IMR-90 (cell line): ENCODE results near the gene LDAH. TPM values are rescaled to one million over a fixed set of nuclear protein-coding genes. Genes with fewer than 3 reads are reported as not detected.

Experiments
- ATAC-seq: fragments of 200-7000 bp; cut with Tn5 transposase; 2 replicates; pipeline ENCODE4 v1.9.1; 2020; ENCODE audit warnings: low read depth, mild to moderate bottlenecking, moderate library complexity
- BruUV-seq: library from RNA; stranded (reverse); fragments of 400-500 nt; replicated peaks from 2 replicates; lab custom pipeline; 2021; lab: Mats Ljungman, UMichigan
- CTCF ChIA-PET: fragments of 300-600 bp; formaldehyde crosslinking; extraction: SDS; loops from one replicate; lab custom pipeline; 2021; ENCODE audit warnings: antibody characterized with exemption; lab: Yijun Ruan, JAX
- POLR2A ChIA-PET: fragments of 300-600 bp; sonication (Branson Sonifier 250); formaldehyde crosslinking; loops from one replicate; lab custom pipeline; 2022; ENCODE audit warnings: antibody characterized with exemption; ENCODE audit not compliant: unreplicated experiment; lab: Charles Lee
- DNase-seq: peaks from one replicate; pipeline ENCODE4 v3.0.0; 2013
- H2AFZ ChIP-seq: replicated peaks from 2 replicates; pipeline ENCODE3; 2013; ENCODE audit warnings: low read length, mild to moderate bottlenecking; ENCODE audit not compliant: poor library complexity
- H2AK5ac ChIP-seq: 2 replicates; pipeline ENCODE4 v1.6.1; 2013; ENCODE audit warnings: low read depth, low read length, inconsistent platforms
- H2AK9ac ChIP-seq: replicated peaks from 2 replicates; pipeline ENCODE3; 2013; ENCODE audit warnings: mild to moderate bottlenecking, low read depth, low read length, moderate library complexity; ENCODE audit not compliant: poor library complexity
- H2BK120ac ChIP-seq: 2 replicates; pipeline ENCODE4 v1.6.1; 2013; ENCODE audit warnings: low read depth, low read length, inconsistent platforms
- H2BK15ac ChIP-seq: 3 replicates; pipeline ENCODE4 v1.6.1; 2013; ENCODE audit warnings: low read depth, low read length, inconsistent platforms
- H2BK20ac ChIP-seq: 2 replicates; pipeline ENCODE4 v1.6.1; 2013; ENCODE audit warnings: low read depth, mild to moderate bottlenecking, inconsistent platforms, low read length, moderate library complexity
- H2BK5ac ChIP-seq: 2 replicates; pipeline ENCODE4 v1.6.1; 2013; ENCODE audit warnings: mild to moderate bottlenecking, low read depth, low read length, inconsistent platforms; ENCODE audit not compliant: poor library complexity, severe bottlenecking
- H3K14ac ChIP-seq: replicated peaks from 2 replicates; pipeline ENCODE4 v1.6.1; 2013; ENCODE audit warnings: low read depth, low read length, inconsistent platforms
- H3K18ac ChIP-seq: 2 replicates; pipeline ENCODE4 v1.6.1; 2013; ENCODE audit warnings: low read depth, low read length, control low read depth
- H3K23ac ChIP-seq: 2 replicates; pipeline ENCODE4 v1.6.1; 2013; ENCODE audit warnings: low read depth, low read length, inconsistent platforms
- H3K27ac ChIP-seq: 2 replicates; pipeline ENCODE4 v1.5.1; 2013; ENCODE audit warnings: mild to moderate bottlenecking, control low read depth, low read length; ENCODE audit not compliant: insufficient read depth
- H3K27me3 ChIP-seq: 2 replicates; pipeline ENCODE4 v1.6.1; 2013; ENCODE audit warnings: low read length; ENCODE audit not compliant: control insufficient read depth, insufficient read depth
- H3K36me3 ChIP-seq: 2 replicates; pipeline ENCODE4 v1.6.1; 2013; ENCODE audit warnings: low read length, mixed read lengths; ENCODE audit not compliant: control insufficient read depth, insufficient read depth
- H3K4ac ChIP-seq: 2 replicates; pipeline ENCODE4 v1.6.1; 2013; ENCODE audit warnings: low read depth, low read length, inconsistent platforms
- H3K4me1 ChIP-seq: 2 replicates; pipeline ENCODE4 v1.6.1; 2013; ENCODE audit warnings: low read length, mixed read lengths; ENCODE audit not compliant: control insufficient read depth, insufficient read depth
- H3K4me2 ChIP-seq: 2 replicates; pipeline ENCODE4 v1.6.1; 2013; ENCODE audit warnings: low read depth, mild to moderate bottlenecking, control low read depth, low read length, moderate library complexity
- H3K4me3 ChIP-seq: 2 replicates; pipeline ENCODE4 v1.5.1; 2013; ENCODE audit warnings: low read depth, mild to moderate bottlenecking, control low read depth, low read length, moderate library complexity; ENCODE audit not compliant: insufficient read depth
- H3K56ac ChIP-seq: 2 replicates; pipeline ENCODE4 v1.6.1; 2013; ENCODE audit warnings: low read length, inconsistent platforms; ENCODE audit not compliant: insufficient read depth; ENCODE audit errors: extremely low read depth
- H3K79me1 ChIP-seq, 2 experiments: 2 replicates each; pipeline ENCODE4 v1.6.1; 2013; ENCODE audit warnings: low read length in 2 of 2, inconsistent platforms in 1 of 2, low read depth in 1 of 2
- H3K9ac ChIP-seq: 2 replicates; pipeline ENCODE4 v1.6.1; 2013; ENCODE audit warnings: low read depth, low read length, control low read depth
- H3K9me1 ChIP-seq: 2 replicates; pipeline ENCODE4 v1.6.1; 2013; ENCODE audit warnings: low read length, inconsistent platforms; ENCODE audit not compliant: insufficient read depth
- H3K9me3 ChIP-seq: 2 replicates; pipeline ENCODE4 v1.6.1; 2013; ENCODE audit warnings: low read length; ENCODE audit not compliant: control insufficient read depth, insufficient read depth
- H4K20me1 ChIP-seq: 2 replicates; pipeline ENCODE4 v1.6.1; 2013; ENCODE audit warnings: low read length, inconsistent platforms; ENCODE audit not compliant: insufficient read depth
- H4K5ac ChIP-seq: 2 replicates; pipeline ENCODE4 v1.6.1; 2013; ENCODE audit warnings: mild to moderate bottlenecking, low read depth, low read length, control low read depth
- H4K8ac ChIP-seq, 2 experiments: 2 replicates each; pipeline ENCODE4 v1.6.1; 2013; ENCODE audit warnings: low read depth in 2 of 2, low read length in 2 of 2, control low read depth in 1 of 2, inconsistent platforms in 1 of 2
- H4K91ac ChIP-seq: 2 replicates; pipeline ENCODE4 v1.6.1; 2013; ENCODE audit warnings: low read depth, low read length, inconsistent platforms; ENCODE audit not compliant: insufficient read depth
- BHLHE40 ChIP-seq: fragments of 150-350 bp; IDR thresholded peaks from 2 replicates; pipeline ENCODE4 v1.6.1; 2016; ENCODE audit warnings: mild to moderate bottlenecking, low read depth, low read length
- ELK1 ChIP-seq: fragments of 150-350 bp; IDR thresholded peaks from 2 replicates; pipeline ENCODE4 v1.6.1; 2016; ENCODE audit warnings: low read depth, mild to moderate bottlenecking, low read length, moderate library complexity, borderline replicate concordance
- FOS ChIP-seq: fragments of 150-350 bp; IDR thresholded peaks from 2 replicates; pipeline ENCODE4 v1.6.1; 2016; ENCODE audit warnings: low read depth, low read length
- MAZ ChIP-seq: IDR thresholded peaks from 2 replicates; pipeline ENCODE4 v1.6.1; 2012; ENCODE audit warnings: low read depth, mild to moderate bottlenecking, low read length, improper control_type of control experiment, moderate library complexity, borderline replicate concordance
- NFE2L2 ChIP-seq: fragments of 150-350 bp; IDR thresholded peaks from 2 replicates; pipeline ENCODE4 v1.6.1; 2016; ENCODE audit warnings: low read depth, mild to moderate bottlenecking, low read length
- RCOR1 ChIP-seq: IDR thresholded peaks from 2 replicates; pipeline ENCODE4 v1.6.1; 2012; ENCODE audit warnings: mild to moderate bottlenecking, low read length, improper control_type of control experiment; ENCODE audit not compliant: insufficient replicate concordance
- WGBS, 2 experiments: methylation state at CpG; one replicate each; pipeline versions ENCODE4 v1.1.5 to v1.1.7; 2013; ENCODE audit warnings: missing lambda C conversion rate in 2 of 2; ENCODE audit not compliant: insufficient read length in 1 of 2; ENCODE audit errors: extremely low coverage in 2 of 2; 5-methylcytosine and 5-hydroxymethylcytosine counted together
- dilution Hi-C: fragments of 300-500 bp; cut with HindIII; formaldehyde crosslinking; loops from one replicate; pipeline ENCODE4 v1.14.3; 2018; ENCODE audit warnings: low sequenced_read_pairs; ENCODE audit not compliant: unreplicated experiment
- in situ Hi-C: fragments of 300-500 bp; cut with MboI; formaldehyde crosslinking; loops from 3 replicates; pipeline ENCODE4 v1.14.3; 2019; ENCODE audit warnings: low sequenced_read_pairs, inconsistent platforms, mixed read lengths
- intact Hi-C: fragments of 100-400 bp; cut with micrococcal nuclease; formaldehyde crosslinking; loops from 2 replicates; pipeline ENCODE4 v1.10.0; 2022
- polyA plus RNA-seq, 3 experiments: library from polyadenylated mRNA; depleted of rRNA; stranded (reverse); fragments of >200 nt; gene quantifications; 2 replicates each; pipeline ENCODE4 v1.2.3, GENCODE V29; 2012; ENCODE audit warnings: low replicate concordance in 1 of 3
- total RNA-seq: library from RNA; depleted of rRNA; stranded (reverse); fragments of >200 nt; gene quantifications from 2 replicates; pipeline ENCODE4 v1.2.3, GENCODE V29; 2012
- TF ChIP-seq, protein P1 (sequence below): conservative IDR thresholded peaks from 2 replicates; pipeline ENCODE4 v1.5.1; 2012; ENCODE audit warnings: mild to moderate bottlenecking, low read depth, low read length, improper control_type of control experiment
- TF ChIP-seq, protein P2 (sequence below): fragments of 150-350 bp; IDR thresholded peaks from 2 replicates; pipeline ENCODE4 v1.6.1; 2017; ENCODE audit warnings: mild to moderate bottlenecking, antibody characterized with exemption, low read length, low read depth

Gene LDAH
- total and polyA plus RNA-seq, 2 of the 4 experiments (the other 2 are of a cell fraction), result 12.1 to 31.7 TPM

DNA sequence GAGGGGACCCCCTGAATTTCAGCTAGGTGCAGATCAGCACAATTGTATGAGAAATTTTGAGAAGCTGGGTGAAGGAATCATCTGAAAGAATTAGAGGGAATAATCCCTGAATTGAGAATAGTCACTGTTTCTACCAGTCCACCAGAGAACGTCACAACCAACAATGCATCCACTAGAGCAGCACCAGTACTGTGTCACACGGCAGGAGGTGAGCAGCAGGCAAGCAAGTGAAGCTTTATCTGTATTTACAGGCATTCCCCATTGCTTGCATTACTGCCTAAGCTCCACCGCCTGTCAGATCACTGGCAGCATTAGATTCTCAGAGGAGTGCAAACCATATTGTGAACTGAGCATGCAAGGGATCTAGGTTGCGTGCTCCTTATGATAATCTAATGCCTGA is 115.3 kb downstream of the LDAH start:
- Histone ChIP-seq H3K56ac (no peak overlapping the region), H3K9me1 (no peaks in the 10 kb centered on the region), H3K18ac (no peak overlapping the region), H2BK120ac (no peak overlapping the region), H3K4me2 (no peak overlapping the region), H2AFZ (no peak overlapping the region), H2AK5ac (no peak overlapping the region), H4K5ac (no peak overlapping the region), H4K91ac (no peak overlapping the region), H3K14ac (no peak overlapping the region), H4K8ac (no peak overlapping the region), H3K9me3 (no peaks in the 10 kb centered on the region), H4K20me1 (no peaks in the 10 kb centered on the region; the same call in 1 of the 2 replicates), H3K9ac (no peak overlapping the region), H3K4me1 (peaks cover 1% of the 10 kb centered on the region; the same call in 1 of the 2 replicates), H3K27me3 (no peaks in the 10 kb centered on the region), H3K23ac (no peak overlapping the region), H2BK5ac (no peak overlapping the region), H3K79me1 (peaks cover 4 to 5% of the 10 kb centered on the region in 2 experiments; a peak in 2 of 4 replicates), H2AK9ac (no peak overlapping the region), H3K4ac (no peak overlapping the region), H3K36me3 (no peaks in the 10 kb centered on the region), H3K4me3 (no peak overlapping the region), H2BK15ac (no peak overlapping the region), H2BK20ac (no peak overlapping the region), H3K27ac (no peak overlapping the region)
- CTCF ChIA-PET, result interaction anchor here (0.7 kb wide), 1 partner anchor 9 kb away, joined by 3 read pairs; no protein-coding TSS in a partner anchor
- intact Hi-C loops, result no loop called here
- DNase-seq (no peak), ATAC-seq (no peak)
- dilution Hi-C loops, result no loop called here
- no TSS peak for BruUV-seq
- POLR2A ChIA-PET, result no interaction called here
- in situ Hi-C loops, result no loop called here
- TF ChIP-seq, protein P1, sequence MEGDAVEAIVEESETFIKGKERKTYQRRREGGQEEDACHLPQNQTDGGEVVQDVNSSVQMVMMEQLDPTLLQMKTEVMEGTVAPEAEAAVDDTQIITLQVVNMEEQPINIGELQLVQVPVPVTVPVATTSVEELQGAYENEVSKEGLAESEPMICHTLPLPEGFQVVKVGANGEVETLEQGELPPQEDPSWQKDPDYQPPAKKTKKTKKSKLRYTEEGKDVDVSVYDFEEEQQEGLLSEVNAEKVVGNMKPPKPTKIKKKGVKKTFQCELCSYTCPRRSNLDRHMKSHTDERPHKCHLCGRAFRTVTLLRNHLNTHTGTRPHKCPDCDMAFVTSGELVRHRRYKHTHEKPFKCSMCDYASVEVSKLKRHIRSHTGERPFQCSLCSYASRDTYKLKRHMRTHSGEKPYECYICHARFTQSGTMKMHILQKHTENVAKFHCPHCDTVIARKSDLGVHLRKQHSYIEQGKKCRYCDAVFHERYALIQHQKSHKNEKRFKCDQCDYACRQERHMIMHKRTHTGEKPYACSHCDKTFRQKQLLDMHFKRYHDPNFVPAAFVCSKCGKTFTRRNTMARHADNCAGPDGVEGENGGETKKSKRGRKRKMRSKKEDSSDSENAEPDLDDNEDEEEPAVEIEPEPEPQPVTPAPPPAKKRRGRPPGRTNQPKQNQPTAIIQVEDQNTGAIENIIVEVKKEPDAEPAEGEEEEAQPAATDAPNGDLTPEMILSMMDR, result no peak
- no peak for TF ChIP-seq ELK1
- TF ChIP-seq RCOR1, result no peak
- TF ChIP-seq, protein P2, sequence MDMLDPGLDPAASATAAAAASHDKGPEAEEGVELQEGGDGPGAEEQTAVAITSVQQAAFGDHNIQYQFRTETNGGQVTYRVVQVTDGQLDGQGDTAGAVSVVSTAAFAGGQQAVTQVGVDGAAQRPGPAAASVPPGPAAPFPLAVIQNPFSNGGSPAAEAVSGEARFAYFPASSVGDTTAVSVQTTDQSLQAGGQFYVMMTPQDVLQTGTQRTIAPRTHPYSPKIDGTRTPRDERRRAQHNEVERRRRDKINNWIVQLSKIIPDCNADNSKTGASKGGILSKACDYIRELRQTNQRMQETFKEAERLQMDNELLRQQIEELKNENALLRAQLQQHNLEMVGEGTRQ, result no peak
- no peak for TF ChIP-seq FOS
- no peak for TF ChIP-seq BHLHE40
- TF ChIP-seq MAZ, result no peak
- no peak for TF ChIP-seq NFE2L2
- no CpG with 5 or more reads among the region's 4 CpGs for WGBS, 2 experiments
